GM19372 (cell line): ENCODE results near the gene SLC25A33.
"Not testable (repeated sequence)": the region's sequence is repeated elsewhere in the genome, so short reads cannot be mapped to it uniquely, and the experiment has no call there.

Experiments used
- ATAC-seq: cut with Tn5 transposase; IDR thresholded peaks from one replicate; pipeline ENCODE4 v1.9.1; 2021; ENCODE audit warnings: mild to moderate bottlenecking, low read depth, moderate library complexity; ENCODE audit not compliant: unreplicated experiment

Gene SLC25A33

GRCh38 chr1:9539165-9539828 is at the start of gene SLC25A33:
SLC25A33 (plus strand) TSS chr1:9539465; CDS start chr1:9539692, 227 bp downstream.
- peak; percentile 93 for ATAC-seq

DNA sequence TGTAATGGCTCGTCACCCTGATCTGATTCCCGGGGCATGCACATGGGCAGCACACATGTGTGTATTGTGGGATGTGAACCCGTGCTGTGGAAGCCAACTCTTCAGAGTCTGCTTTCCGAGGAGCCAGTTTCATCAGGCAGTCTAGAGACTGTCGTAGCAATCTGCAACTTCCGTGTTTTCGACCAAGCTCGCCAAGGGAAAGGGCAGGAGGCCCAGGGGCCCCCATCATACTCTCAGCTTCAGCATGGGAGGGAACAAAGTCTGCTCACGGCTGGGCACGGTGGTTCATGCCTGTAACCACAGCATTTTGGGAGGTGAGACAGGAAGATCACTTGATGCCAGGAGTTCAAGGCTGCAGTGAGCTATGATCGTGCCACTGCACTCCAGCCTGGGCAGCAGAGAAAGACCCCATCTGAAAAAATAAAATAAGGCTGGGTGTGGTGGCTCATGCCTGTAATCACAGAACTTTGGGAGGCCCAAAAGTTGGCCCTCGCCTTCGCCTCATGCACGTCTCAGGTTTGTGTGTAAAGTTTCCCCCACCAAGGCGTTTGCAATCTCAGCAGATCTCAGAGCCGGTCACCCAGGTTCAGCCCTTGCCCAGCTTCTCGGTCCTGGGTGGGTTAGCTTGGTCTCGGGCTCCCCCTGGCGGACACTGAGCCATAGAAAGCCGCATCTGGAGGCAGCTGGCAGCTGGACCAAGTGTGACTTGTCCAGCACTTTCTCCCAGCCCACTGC is 48.5 kb upstream of the SLC25A33 start:
- ATAC-seq: no peak

DNA sequence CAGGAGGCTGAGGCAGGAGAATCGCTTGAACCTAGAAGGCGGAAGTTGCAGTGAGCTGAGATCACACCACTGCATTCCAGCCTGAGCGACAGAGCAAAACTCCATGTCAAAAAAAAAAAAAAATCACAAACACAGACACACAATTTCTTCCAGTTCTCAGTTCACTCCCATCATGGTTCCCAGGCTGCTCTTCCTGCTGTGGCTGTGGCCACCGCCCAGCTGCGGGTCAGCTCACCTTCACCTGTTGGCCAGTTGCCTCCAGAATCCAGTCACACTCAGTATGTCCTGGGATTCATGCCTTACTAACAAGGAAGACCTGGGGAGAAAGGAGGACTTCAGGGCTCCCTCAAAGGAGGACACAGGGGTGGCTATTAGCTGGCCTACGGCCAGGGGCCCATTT is 45.9 kb upstream of the SLC25A33 start:
- no peak for ATAC-seq

DNA sequence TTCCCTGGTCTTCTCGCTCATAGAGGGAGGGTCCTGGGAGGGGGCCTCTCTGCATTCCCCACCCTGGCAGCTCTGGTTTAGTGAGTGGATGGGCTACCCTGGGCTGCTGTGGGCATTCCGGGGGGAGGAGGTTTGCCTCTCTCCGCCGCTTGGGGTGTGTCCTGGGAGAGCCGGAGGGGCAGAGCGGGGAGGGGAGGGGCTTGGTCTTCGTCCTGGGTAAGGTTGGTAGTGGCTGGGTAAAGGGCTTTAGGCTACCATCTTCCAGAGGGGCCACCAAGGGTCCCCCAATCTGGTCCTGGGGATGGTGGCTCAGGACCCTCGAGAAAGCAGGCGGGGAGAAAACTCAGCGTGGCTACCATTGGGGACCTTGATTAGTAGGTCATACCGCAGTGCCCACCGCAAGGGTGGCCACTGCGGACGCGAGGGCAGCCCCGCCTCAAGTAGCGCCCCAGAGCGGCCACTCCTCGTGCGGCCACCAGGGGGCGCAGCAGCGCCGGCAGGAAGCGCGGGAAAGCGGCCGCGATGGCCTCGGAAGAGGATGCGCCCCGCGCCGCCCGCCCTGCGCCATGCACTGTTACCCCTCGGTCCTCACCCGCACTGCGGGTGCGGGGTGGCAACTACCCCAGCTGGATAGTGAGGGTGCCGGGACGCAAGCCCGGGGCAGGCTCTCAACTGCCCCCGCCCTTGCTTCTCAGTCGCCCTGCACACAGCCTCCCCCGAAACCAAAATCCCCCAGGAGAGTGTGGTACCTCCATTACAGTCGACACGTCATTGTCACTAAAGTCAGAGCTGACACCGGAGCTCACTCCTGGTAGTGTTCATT is 44.1 kb upstream of the SLC25A33 start:
- no peak for ATAC-seq

DNA sequence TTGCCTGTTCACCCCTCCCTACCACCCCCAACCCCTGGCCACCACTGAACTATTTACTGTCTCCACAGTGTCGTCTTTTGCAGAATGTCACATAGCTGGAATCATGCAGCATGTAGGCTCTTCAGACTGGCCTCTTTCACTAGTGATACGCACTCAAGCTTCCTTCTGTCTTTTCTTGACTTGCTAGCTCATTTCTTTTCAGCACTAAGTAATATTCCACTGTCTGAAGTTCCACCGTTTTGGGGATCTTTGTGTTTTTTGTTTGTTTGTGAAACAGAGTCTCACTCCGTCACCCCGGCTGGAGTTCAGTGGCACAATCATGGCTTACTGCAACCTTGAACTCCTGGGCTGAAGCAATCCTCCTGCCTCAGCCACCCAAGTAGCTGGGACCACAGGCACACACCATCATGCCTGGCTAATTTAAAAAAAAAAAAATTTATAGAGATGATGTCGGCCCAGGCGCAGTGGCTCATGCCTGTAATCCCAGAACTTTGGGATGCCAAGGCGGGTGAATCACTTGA is 43.4 kb upstream of the SLC25A33 start:
- no peak for ATAC-seq

DNA sequence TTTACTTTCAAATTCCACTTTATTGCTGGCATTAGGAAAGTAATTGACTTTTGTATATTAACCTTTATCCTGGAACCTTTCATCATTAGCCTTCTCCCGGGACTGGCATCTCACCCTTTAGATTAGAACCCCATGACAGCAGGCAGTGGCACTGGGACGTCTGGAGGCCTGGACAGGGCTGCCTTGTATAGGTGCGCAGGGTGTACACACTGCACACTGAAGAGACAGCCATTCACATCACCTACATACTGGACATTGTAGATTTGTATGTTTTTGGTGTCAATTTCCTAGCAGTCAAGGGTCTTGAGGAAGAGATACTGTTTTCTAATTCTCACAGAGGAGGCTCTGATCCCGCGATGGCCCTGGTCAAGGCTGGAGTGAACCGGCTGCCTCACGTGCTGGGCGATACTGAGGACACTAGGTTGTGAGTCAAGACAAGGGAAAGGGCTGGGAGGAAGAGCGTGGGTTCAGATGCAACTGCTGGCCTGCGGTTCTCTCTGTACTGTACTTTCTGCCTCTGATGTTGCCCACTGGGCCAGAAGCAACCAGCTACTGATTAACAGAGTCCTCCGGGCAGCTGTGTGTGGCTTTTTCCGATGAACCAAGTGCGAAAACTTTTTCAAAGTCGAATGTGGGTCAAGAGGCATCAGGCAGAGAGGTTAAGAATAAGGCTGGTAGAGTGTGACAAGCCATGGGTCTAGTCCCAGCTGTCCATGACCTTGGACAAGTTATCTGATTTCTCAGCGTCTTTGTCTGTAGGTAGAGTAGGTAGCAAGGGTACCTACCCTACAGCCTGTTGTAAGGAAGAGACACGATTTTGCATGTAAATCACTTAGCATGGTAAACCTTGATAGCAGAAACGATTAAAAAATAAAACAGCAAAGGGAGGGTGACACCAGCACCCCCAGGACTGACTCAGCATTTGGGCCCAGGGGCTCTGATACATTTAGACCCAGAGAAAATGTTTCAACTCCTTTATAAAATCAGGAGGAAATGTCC is 38.2 kb upstream of the SLC25A33 start:
- ATAC-seq: no peak

- ATAC-seq: no peak
Observed at GRCh38 chr1:9503001-9503675, 36.1 kb upstream of the SLC25A33 start.

GRCh38 chr1:9505143-9505542 is 34.1 kb upstream of the SLC25A33 start:
- ATAC-seq: no peak

GRCh38 chr1:9506901-9507300 is 32.4 kb upstream of the SLC25A33 start:
- ATAC-seq: no peak

DNA sequence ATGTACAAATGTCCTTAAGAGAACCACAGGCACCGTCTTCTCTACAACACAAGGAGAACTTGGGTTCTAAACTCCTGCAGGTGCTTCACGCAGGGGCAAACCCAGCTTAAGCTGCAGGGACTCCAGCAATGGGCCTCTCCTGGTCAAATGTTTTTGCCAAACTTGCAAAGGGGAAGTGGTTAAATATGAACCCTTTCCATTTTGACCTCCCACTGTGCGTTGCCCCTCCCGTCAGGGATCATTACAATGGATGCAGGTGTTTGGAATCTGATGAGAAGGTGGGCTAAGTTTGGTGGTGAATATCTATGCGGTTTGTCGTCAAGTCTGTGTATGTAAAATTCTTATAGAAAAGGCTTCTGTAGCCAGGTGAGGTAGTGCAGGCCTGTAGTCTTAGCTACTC is 29.1 kb upstream of the SLC25A33 start:
- ATAC-seq: no peak

DNA sequence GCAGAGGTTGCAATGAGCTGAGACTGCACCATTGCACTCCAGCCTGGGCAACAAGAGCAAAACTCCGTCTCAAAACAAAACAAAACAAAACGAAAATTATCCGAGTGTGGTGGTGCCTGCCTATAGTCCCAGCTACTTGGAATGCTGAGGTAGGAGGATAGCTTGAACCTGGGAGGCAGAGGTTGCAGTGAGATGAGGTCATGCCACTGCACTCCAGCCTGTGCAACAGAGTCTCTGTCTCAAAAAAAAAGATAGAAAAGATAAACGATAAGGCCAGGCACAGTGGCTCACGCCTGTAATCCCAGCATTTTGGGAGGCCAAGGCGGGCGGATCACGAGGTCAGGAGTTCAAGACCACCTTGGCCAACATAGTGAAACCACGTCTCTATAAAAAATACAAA is 23.7 kb upstream of the SLC25A33 start:
- ATAC-seq: not testable (repeated sequence)

- ATAC-seq: no peak
Observed at GRCh38 chr1:9518454-9518998, 20.7 kb upstream of the SLC25A33 start.

- ATAC-seq: no peak
Observed at GRCh38 chr1:9520411-9520810, 18.9 kb upstream of the SLC25A33 start.

DNA sequence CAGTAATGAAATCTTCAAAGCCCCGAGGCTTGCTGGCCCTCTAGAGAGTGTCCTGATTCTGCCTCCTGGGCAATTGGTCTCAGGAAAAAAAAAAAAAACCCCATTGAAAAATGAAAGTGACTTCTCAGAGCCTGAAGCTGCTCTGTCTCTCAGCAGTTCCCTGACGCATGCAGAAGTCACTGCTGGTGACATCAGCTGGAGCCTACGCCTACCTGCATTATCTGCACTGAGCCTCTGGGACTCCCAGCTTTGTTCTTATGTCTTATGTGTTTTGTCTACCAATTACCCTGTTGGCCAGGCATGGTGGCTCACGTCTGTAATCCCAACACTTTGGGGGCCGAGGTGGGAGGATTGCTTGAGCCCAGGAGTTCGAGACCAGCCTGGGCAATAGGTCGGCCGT is 10.1 kb upstream of the SLC25A33 start:
- no peak for ATAC-seq

GRCh38 chr1:9530320-9530719 is 8.9 kb upstream of the SLC25A33 start:
- ATAC-seq: no peak

DNA sequence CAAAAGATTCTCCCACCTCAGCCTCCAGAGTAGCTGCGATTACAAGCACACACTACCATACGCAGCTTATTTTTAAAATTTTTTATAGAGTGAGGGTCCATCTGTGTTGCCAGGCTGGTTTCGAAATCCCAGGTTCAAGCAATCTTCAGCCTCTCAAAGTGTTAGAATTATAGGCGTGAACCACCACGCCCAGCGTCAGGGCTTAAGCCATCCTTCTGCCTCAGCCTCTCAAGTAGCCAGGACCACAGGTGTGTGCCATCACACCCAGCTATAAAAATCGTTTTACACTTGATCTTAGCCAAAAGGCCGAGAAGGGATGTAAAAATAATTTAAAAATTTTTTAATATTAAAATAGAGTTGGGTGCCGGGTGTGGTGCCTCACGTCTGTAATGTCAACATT is 4.3 kb upstream of the SLC25A33 start:
- ATAC-seq: no peak

DNA sequence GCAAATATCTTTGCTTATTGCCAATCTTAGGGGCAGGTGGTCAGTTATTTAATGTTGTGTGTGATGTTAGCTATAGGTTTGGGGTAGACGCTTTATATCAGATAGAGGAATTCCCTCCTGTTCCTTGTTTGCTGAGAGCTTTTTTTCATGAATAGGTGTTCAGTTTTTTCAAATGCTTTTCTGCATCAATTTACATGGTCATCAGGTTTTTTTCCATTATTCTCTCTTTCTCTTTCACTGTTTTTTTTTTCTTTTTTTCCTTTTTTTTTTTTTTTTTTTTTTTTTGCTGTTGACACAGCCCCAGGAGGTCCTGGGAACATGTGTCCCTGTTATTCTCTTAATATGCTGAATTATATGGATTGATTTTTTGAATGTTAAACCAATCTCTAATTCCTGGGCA is 3.0 kb upstream of the SLC25A33 start:
- ATAC-seq: no peak

GRCh38 chr1:9537863-9538668 is 1.2 kb upstream of the SLC25A33 start:
- no peak for ATAC-seq
